CD4-positive, alpha-beta memory T cell (primary cell): ENCODE data around the gene ANKK1. TPM values are rescaled to one million over a fixed set of nuclear protein-coding genes. Genes with fewer than 3 reads are reported as not detected.

Experiments used
- microRNA-seq: library from miRNA; unstranded; fragments of <30 nt; microRNA quantifications from one replicate; pipeline ENCODE4 v1.2.0, GENCODE V29; 2021; ENCODE audit warnings: borderline replicate concordance, borderline number of aligned reads, borderline microRNAs expressed, mixed read lengths
- polyA plus RNA-seq, 2 donors: library from polyadenylated mRNA; unstranded; fragments of 300-500 nt; fragmentation: Illumina TruSeq; gene quantifications; one replicate each; pipeline ENCODE4 v1.2.3, GENCODE V29; 2021
- total RNA-seq, 2 experiments: library from RNA; stranded (reverse); gene quantifications; one replicate each; pipeline ENCODE4 v1.2.3, GENCODE V29; 2021

ANKK1 gene
- total and polyA plus RNA-seq, 4 experiments from 2014 or later: 0.24 to 3.8 (median 2.7) TPM; not detected in 1

Small RNA genes within 50 kb of the gene (microRNA-seq; reads per million reads assigned to microRNA genes)
- not detected for gene MIR4301

Other genes with a start within 250 kb of the ANKK1 start
- gene TTC12, start 73.2 kb upstream of the ANKK1 start, total RNA-seq: 10 to 100 TPM; 69.2 to 75.1 TPM
- 10 to 100 TPM in 1 of 2 donors, 1 to 10 TPM in 1; 6.9 to 10.4 TPM for gene TTC12, start 73.2 kb upstream of the ANKK1 start, polyA plus RNA-seq
- not detected for gene DRD2, start 87.6 kb downstream of the ANKK1 start, total RNA-seq
- gene DRD2, start 87.6 kb downstream of the ANKK1 start, polyA plus RNA-seq: not detected